Activated T-cell treated with anti-CD3 and anti-CD28 coated beads, Interleukin-2, amount 50 U/mL, for 72 hours (primary cell): Measurements from ENCODE around the gene SNAPC2. TPM values are rescaled to one million over a fixed set of nuclear protein-coding genes. Genes with fewer than 3 reads are reported as not detected.
A peak's percentile ranks its signal among the peaks of the same experiment; 100 is the strongest.

Experiments
- ATAC-seq, 2 donors: fragments of 150-1000 bp; cut with Tn5 transposase; replicated peaks in 1 of 2; 2 replicates each; pipeline ENCODE4 v1.10.0; 2021; ENCODE audit warnings: moderate library complexity in 2 of 2, mild to moderate bottlenecking in 1 of 2
- DNase-seq, 2 donors: peaks; one replicate each; pipeline ENCODE4 v3.0.0; 2021 to 2022; ENCODE audit warnings: mixed read lengths in 1 of 2
- H3K27ac Mint-ChIP-seq: one replicate; pipeline ENCODE4 v1.8.0; 2022; ENCODE audit warnings: mild to moderate bottlenecking, moderate library complexity, mixed read lengths
- H3K27me3 Mint-ChIP-seq: one replicate; pipeline ENCODE4 v1.8.0; 2022; ENCODE audit warnings: low read depth, mixed read lengths
- H3K36me3 Mint-ChIP-seq, 2 donors: one replicate each; pipeline ENCODE4 v1.8.0; 2022; ENCODE audit warnings: mixed read lengths in 2 of 2, mild to moderate bottlenecking in 1 of 2; ENCODE audit not compliant: insufficient read depth in 2 of 2
- H3K4me1 Mint-ChIP-seq: one replicate; pipeline ENCODE4 v1.8.0; 2022; ENCODE audit warnings: low read depth, mixed read lengths
- H3K4me3 Mint-ChIP-seq, 2 donors: one replicate each; pipeline ENCODE4 v1.8.0; 2022; ENCODE audit warnings: mild to moderate bottlenecking in 2 of 2, mixed read lengths in 2 of 2, moderate library complexity in 2 of 2
- H3K9me3 Mint-ChIP-seq, 2 donors: one replicate each; pipeline ENCODE4 v1.8.0; 2022; ENCODE audit warnings: mixed read lengths in 2 of 2
- total RNA-seq, 2 donors: library from RNA; stranded (reverse); gene quantifications; one replicate each; pipeline ENCODE4 v1.2.3, GENCODE V29; 2022

Gene SNAPC2
- total RNA-seq, 2 donors from 2014 or later, result 23.7 to 25.5 TPM

DNA sequence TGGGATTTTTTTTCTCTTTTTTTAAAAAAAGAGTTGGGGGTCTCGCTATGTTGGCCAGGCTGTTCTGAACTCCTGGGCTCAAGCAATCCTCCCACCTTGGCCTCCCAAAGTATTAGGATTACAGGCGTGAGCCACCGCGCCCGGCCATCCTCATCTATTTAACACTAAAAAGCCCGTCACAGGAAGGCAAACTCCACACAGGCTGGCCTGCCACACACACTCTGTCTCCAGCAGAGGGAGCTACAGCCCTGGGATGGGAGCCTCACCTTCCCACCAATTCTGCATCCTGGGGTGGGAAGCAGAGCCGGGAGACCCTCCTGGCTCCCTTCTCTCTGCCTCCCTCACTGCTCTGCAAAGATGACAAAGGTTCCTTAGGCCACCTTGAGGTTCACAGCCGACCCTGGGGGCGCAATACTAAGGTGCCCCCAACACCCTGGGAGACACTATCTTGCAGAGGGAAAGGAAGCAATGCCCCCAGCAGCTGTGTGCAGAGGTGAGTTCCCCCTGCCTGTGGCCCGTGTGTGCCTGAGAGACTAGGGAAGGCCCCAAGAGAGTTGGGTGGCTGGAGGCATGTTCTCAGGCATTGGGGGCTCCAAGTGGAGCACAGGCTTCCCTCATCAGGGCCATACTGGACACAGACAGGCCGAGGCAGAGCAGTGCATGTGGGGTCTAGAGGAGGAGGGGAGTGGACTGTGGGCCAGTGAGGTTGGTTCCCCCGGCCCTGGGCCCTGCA lies 50.7 kb downstream of the SNAPC2 start:
- no peaks in the 10 kb centered on the region for H3K9me3 Mint-ChIP-seq
- DNase-seq (peak; percentile 14 to 29), ATAC-seq (peak in 1 of 2 donors; percentile 34)
- H3K4me1 Mint-ChIP-seq, result no peaks in the 10 kb centered on the region
- no peak overlapping the region for H3K4me3 Mint-ChIP-seq
- H3K27ac Mint-ChIP-seq, result no peak overlapping the region
- no peaks in the 10 kb centered on the region for H3K27me3 Mint-ChIP-seq
- H3K36me3 Mint-ChIP-seq, result peaks cover 3 to 13% of the 10 kb centered on the region in 2 donors

DNA sequence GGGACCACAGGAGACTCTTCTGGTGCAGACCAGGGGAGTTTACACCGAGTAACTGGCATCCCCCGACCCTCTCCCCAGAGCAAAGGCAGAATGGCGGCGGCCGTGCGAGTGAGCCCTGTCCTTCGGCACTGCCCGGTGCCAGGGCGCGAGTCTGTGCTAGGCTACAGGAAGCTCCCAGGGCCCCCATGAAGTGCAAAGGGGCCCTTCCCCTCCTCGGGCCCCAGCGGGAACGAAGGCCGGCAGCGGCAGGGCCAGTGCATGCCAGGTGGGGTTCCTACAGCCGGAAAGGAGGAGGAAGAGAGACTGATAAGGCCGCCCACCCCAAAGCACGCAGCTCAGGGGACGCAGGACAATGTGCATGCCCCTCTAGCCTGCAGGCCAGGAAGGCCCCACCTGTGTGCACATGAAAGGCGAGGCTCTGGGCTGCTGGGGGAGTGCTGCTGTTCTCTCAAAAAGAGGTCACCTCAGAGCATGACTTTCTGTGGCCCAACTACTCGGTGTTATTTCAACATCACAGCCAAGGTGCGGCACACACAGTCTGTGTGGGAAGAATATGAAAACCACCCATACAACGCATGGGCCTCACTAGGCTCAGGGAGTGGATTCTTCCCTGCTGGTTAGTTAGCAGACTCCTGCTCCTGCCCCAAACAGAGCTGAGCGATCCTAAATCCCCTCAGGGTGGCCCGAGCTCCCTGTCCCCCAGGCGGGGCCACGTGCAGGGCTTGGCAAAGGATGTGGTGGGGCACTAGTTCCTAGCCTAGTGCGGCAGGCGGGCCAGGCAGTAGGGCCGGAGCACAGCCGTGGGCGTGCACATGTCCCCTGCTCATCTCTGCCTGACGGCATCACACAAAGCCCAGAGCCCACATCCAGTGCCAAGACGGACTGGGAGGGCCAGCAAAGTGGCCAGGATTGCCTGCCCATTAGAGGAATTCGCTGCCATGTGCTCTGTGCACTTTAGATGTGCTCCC lies 51.7 kb downstream of the SNAPC2 start:
- Mint-ChIP-seq H3K27ac (no peak overlapping the region), H3K36me3 (peaks cover 0 to 10% of the 10 kb centered on the region in 2 donors), H3K27me3 (no peaks in the 10 kb centered on the region)

More for the DNA sequence above, 51.7 kb downstream of the SNAPC2 start:
- Mint-ChIP-seq H3K4me1 (no peaks in the 10 kb centered on the region), H3K4me3 (no peak overlapping the region), H3K9me3 (no peaks in the 10 kb centered on the region)
- DNase-seq (no peak), ATAC-seq (no peak)

Other genes starting within 250 kb of the SNAPC2 start
- not detected for gene MCEMP1, start 243.2 kb upstream of the SNAPC2 start, total RNA-seq
- gene TRAPPC5, start 239.5 kb upstream of the SNAPC2 start, total RNA-seq, result 10 to 100 TPM; 73.0 to 78.2 TPM
- 1 to 10 TPM; 2.3 to 7.7 TPM for gene FCER2, start 218.2 kb upstream of the SNAPC2 start, total RNA-seq
- gene CLEC4G, start 188.2 kb upstream of the SNAPC2 start, total RNA-seq, result not detected
- gene CD209, start 172.8 kb upstream of the SNAPC2 start, total RNA-seq, result not detected
- not detected for gene CLEC4M, start 157.1 kb upstream of the SNAPC2 start, total RNA-seq
- gene EVI5L, start 90.1 kb upstream of the SNAPC2 start, total RNA-seq, result 10 to 100 TPM in 1 of 2 donors, 1 to 10 TPM in 1; 7.8 to 10.4 TPM
- gene PRR36, start 45.9 kb upstream of the SNAPC2 start, total RNA-seq, result under 1 TPM; 0.63 to 0.96 TPM
- not detected for gene LRRC8E, start 31.8 kb upstream of the SNAPC2 start, total RNA-seq
- 10 to 100 TPM; 40.2 to 40.3 TPM for gene MAP2K7, start 16.5 kb upstream of the SNAPC2 start, total RNA-seq
- gene TGFBR3L, start 5.5 kb upstream of the SNAPC2 start, total RNA-seq, result 1 to 10 TPM; 7.4 to 9.7 TPM
- gene CTXN1, start 5.8 kb downstream of the SNAPC2 start, total RNA-seq, result under 1 TPM; 0.50 to 0.63 TPM
- 100 to 1,000 TPM in 1 of 2 donors, 10 to 100 TPM in 1; 91.2 to 112 TPM for gene TIMM44, start 23.3 kb downstream of the SNAPC2 start, total RNA-seq
- gene ELAVL1, start 85.3 kb downstream of the SNAPC2 start, total RNA-seq, result 100 to 1,000 TPM in 1 of 2 donors, 10 to 100 TPM in 1; 90.5 to 115 TPM
- under 1 TPM in 1 of 2 donors, not detected in 1; 0.60 TPM for gene CCL25, start 132.4 kb downstream of the SNAPC2 start, total RNA-seq
- not detected for gene FBN3, start 229.3 kb downstream of the SNAPC2 start, total RNA-seq